Neuronal stem cell (in vitro differentiated cells): ENCODE measurements around the gene YY2.
A peak's percentile ranks its signal among the peaks of the same experiment; 100 is the strongest.
"Not testable (repeated sequence)": the region's sequence is repeated elsewhere in the genome, so short reads cannot be mapped to it uniquely, and the experiment has no call there.

Experiments
- DNase-seq: peaks from one replicate; pipeline ENCODE4 v3.0.0-alpha.2; 2013; ENCODE audit warnings: low spot score
- H2AFZ ChIP-seq: one replicate; pipeline ENCODE4 v1.6.1; 2013; ENCODE audit warnings: mild to moderate bottlenecking, low read length, inconsistent platforms
- H2AK5ac ChIP-seq: 2 replicates; pipeline ENCODE4 v1.6.1; 2013; ENCODE audit warnings: low read depth, mild to moderate bottlenecking, inconsistent platforms, low read length, moderate library complexity, mixed read lengths
- H2BK120ac ChIP-seq: 2 replicates; pipeline ENCODE4 v1.6.1; 2013; ENCODE audit warnings: low read depth, mild to moderate bottlenecking, inconsistent platforms, low read length, moderate library complexity, mixed read lengths
- H2BK12ac ChIP-seq: one replicate; pipeline ENCODE4 v1.6.1; 2013; ENCODE audit warnings: low read length, inconsistent platforms
- H2BK15ac ChIP-seq: 2 replicates; pipeline ENCODE4 v1.6.1; 2013; ENCODE audit warnings: mild to moderate bottlenecking, low read length, inconsistent platforms, mixed read lengths
- H2BK5ac ChIP-seq: one replicate; pipeline ENCODE4 v1.6.1; 2013; ENCODE audit warnings: inconsistent platforms, mild to moderate bottlenecking, low read length, moderate library complexity
- H3K14ac ChIP-seq: one replicate; pipeline ENCODE4 v1.6.1; 2013; ENCODE audit warnings: low read length, inconsistent platforms
- H3K18ac ChIP-seq: 2 replicates; pipeline ENCODE4 v1.6.1; 2013; ENCODE audit warnings: low read length, inconsistent platforms
- H3K23ac ChIP-seq: 2 replicates; pipeline ENCODE4 v1.6.1; 2013; ENCODE audit warnings: low read depth, mild to moderate bottlenecking, mixed read lengths, low read length, inconsistent platforms; ENCODE audit not compliant: poor library complexity
- H3K27ac ChIP-seq: replicated peaks from 3 replicates; pipeline ENCODE4 v1.5.1; 2013; ENCODE audit warnings: low read length, inconsistent platforms
- H3K27me3 ChIP-seq, 3 experiments: 2 replicates each; pipeline ENCODE4 v1.6.1; 2013; ENCODE audit warnings: low read length in 3 of 3, mild to moderate bottlenecking in 2 of 3, inconsistent platforms in 1 of 3, low read depth in 1 of 3, mixed read lengths in 1 of 3, moderate library complexity in 1 of 3; ENCODE audit not compliant: control insufficient read depth in 3 of 3, insufficient read depth in 3 of 3
- H3K36me3 ChIP-seq, 2 donors: replicated peaks in 1 of 2; 2 replicates each; pipeline ENCODE4 v1.6.1; 2013; ENCODE audit warnings: low read length in 2 of 2; ENCODE audit not compliant: control insufficient read depth in 2 of 2, insufficient read depth in 2 of 2
- H3K4ac ChIP-seq: 2 replicates; pipeline ENCODE4 v1.6.1; 2013; ENCODE audit warnings: inconsistent platforms, mild to moderate bottlenecking, low read length, moderate library complexity
- H3K4me1 ChIP-seq, 2 donors: 1 replicate in 1 of 2; 2 replicates in 1 of 2; pipeline ENCODE4 v1.6.1; 2013; ENCODE audit warnings: low read length in 2 of 2, low read depth in 1 of 2; ENCODE audit not compliant: control insufficient read depth in 2 of 2, insufficient read depth in 1 of 2
- H3K4me2 ChIP-seq: one replicate; pipeline ENCODE4 v1.6.1; 2013; ENCODE audit warnings: mild to moderate bottlenecking, low read length, inconsistent platforms; ENCODE audit not compliant: insufficient read depth, poor library complexity, severe bottlenecking
- H3K4me3 ChIP-seq, 2 donors: 2 replicates each; pipeline ENCODE4 v1.5.1; 2013; ENCODE audit warnings: low read length in 2 of 2, mild to moderate bottlenecking in 2 of 2, inconsistent platforms in 1 of 2, moderate library complexity in 1 of 2
- H3K79me1 ChIP-seq: one replicate; pipeline ENCODE4 v1.6.1; 2013; ENCODE audit warnings: low read depth, mild to moderate bottlenecking, inconsistent platforms, low read length, moderate library complexity
- H3K9ac ChIP-seq: one replicate; pipeline ENCODE4 v1.6.1; 2013; ENCODE audit warnings: mild to moderate bottlenecking, low read depth, low read length, inconsistent platforms; ENCODE audit not compliant: poor library complexity
- H3K9me3 ChIP-seq, 2 donors: replicated peaks in 1 of 2; 2 replicates each; pipeline versions ENCODE3 to v1.6.1; 2013; ENCODE audit warnings: low read length in 2 of 2, mild to moderate bottlenecking in 2 of 2, inconsistent platforms in 1 of 2, low read depth in 1 of 2, mixed read lengths in 1 of 2, moderate library complexity in 1 of 2; ENCODE audit not compliant: control insufficient read depth in 2 of 2, insufficient read depth in 1 of 2
- H4K8ac ChIP-seq: one replicate; pipeline ENCODE4 v1.6.1; 2013; ENCODE audit warnings: low read depth, mild to moderate bottlenecking, inconsistent platforms, low read length, moderate library complexity
- H4K91ac ChIP-seq: one replicate; pipeline ENCODE4 v1.6.1; 2013; ENCODE audit warnings: low read length, low read depth, mild to moderate bottlenecking, inconsistent platforms; ENCODE audit not compliant: poor library complexity
- WGBS, 2 donors: extraction: QIAGEN DNeasy Blood & Tissue Kit; methylation state at CpG; one replicate each; pipeline ENCODE4 v1.1.7; 2013; ENCODE audit warnings: missing lambda C conversion rate in 2 of 2, mixed read lengths in 1 of 2; ENCODE audit not compliant: insufficient read length in 2 of 2, insufficient replicate concordance in 1 of 2; ENCODE audit errors: extremely low coverage in 2 of 2; 5-methylcytosine and 5-hydroxymethylcytosine counted together

YY2 gene

DNA sequence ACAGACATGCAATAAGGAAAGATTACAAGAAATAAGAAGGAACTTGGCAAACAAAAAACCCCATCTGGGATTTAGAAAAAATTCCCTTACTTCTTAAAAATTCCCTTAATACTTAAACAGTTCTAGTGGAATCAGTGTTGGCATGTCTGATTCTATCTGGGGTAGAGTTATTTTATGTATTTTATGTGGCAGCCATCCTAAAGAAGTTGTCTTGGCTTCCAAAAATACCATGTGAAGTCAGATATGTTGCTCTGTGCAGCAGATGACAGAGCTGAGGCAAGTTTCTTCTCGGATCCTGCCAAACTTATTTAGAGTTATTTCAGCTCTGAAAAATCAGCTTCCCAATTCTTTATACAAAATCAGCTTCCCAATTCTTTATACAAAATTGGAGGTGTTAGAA lies 14.7 kb downstream of the YY2 start:
- Histone ChIP-seq H3K4me3 (no peak overlapping the region), H3K9ac (no peak overlapping the region), H3K14ac (no peak overlapping the region), H3K18ac (no peak overlapping the region), H3K27ac (no peak overlapping the region), H3K79me1 (no peaks in the 10 kb centered on the region), H3K4ac (no peak overlapping the region), H4K91ac (no peak overlapping the region), H2BK5ac (no peak overlapping the region), H3K27me3 (no peaks in the 10 kb centered on the region), H2BK120ac (no peak overlapping the region), H4K8ac (no peak overlapping the region), H3K36me3 (peaks cover 0 to 13% of the 10 kb centered on the region in 2 donors), H3K23ac (no peak overlapping the region), H3K4me1 (no peaks in the 10 kb centered on the region), H2AK5ac (no peak overlapping the region), H2BK15ac (no peak overlapping the region), H2BK12ac (no peak overlapping the region), H3K9me3 (no peaks in the 10 kb centered on the region), H2AFZ (no peak overlapping the region), H3K4me2 (no peak overlapping the region)
- no CpG with 5 or more reads among the region's 1 CpG for WGBS, 2 donors
- DNase-seq, result no peak

DNA sequence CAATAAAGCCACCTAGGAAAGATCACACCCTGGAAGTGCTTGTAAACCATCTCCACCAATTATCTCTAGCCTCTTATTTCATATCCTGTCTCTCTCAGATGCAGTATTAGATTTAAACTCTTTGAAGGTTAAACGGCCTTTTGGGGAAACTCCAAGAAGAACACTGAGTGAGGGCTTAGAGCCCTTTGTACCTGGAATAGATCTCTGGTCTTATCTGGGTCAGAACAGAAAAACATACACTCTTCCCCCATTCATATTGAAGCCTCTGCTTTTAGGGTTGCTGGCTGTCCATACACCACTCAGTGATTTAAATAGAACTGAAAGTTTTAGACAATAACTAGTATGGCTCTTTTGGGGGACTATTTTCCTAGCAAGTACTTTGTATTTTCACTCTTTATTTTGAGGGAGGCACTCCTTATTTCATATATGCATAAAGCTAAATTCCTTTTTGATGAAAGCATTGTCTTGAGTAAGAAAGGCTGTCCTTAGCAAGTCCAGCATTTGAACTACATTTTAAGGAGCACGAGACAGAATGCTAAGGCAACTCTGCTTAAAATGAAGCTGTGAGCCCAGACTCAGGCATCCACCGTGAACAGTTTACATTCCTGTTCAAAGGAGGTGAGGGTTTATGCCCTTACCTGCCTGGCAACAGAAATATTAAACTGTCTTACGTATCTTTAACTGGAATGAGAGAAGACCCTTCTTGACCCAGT lies 17.4 kb downstream of the YY2 start:
- no peaks in the 10 kb centered on the region for H3K27me3 ChIP-seq
- H3K27ac ChIP-seq, result no peak overlapping the region
- no peak overlapping the region for H2BK12ac ChIP-seq
- H3K4me1 ChIP-seq, result no peaks in the 10 kb centered on the region
- no peak overlapping the region for H2AK5ac ChIP-seq
- H2BK120ac ChIP-seq, result no peak overlapping the region
- H3K9me3 ChIP-seq, result no peaks in the 10 kb centered on the region
- no peaks in the 10 kb centered on the region for H3K79me1 ChIP-seq
- H4K91ac ChIP-seq, result no peak overlapping the region
- H3K4ac ChIP-seq, result no peak overlapping the region
- H3K23ac ChIP-seq, result no peak overlapping the region
- H2AFZ ChIP-seq, result peak overlapping the region; percentile 40
- no peak overlapping the region for H3K4me3 ChIP-seq
- no peak overlapping the region for H2BK5ac ChIP-seq
- WGBS, 2 donors, result no CpG with 5 or more reads among the region's 4 CpGs
- H3K14ac ChIP-seq, result no peak overlapping the region
- no peak overlapping the region for H3K9ac ChIP-seq
- no peak overlapping the region for H4K8ac ChIP-seq
- H2BK15ac ChIP-seq, result no peak overlapping the region
- peaks cover 0 to 13% of the 10 kb centered on the region in 2 donors for H3K36me3 ChIP-seq
- H3K4me2 ChIP-seq, result no peak overlapping the region
- H3K18ac ChIP-seq, result no peak overlapping the region
- no peak for DNase-seq

DNA sequence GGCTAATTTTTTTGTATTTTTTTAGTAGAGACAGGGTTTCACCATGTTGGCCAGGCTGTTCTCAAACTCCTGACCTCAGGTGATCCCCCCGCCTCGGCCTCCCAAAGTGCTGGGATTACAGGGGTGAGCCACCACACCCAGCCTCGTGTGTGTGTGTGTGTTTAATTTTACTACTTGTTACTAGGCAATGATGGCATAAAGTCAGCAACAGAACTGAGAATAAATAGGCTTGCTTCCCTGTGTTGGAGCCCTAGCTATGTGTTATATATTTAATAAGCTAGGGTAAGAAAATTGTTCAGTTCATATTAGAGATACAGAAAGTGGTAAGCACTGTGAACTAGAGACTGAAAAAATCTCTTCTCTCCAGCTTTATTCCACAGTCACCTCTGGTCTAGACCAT lies 18.4 kb downstream of the YY2 start:
- not testable (repeated sequence) for H3K27ac ChIP-seq, H3K9ac ChIP-seq, H3K14ac ChIP-seq, H3K4me1 ChIP-seq, DNase-seq, H3K4me2 ChIP-seq, H3K23ac ChIP-seq, H3K27me3 ChIP-seq, H2BK12ac ChIP-seq, H4K91ac ChIP-seq, H4K8ac ChIP-seq, H2AK5ac ChIP-seq, H3K9me3 ChIP-seq, H3K18ac ChIP-seq, H2BK5ac ChIP-seq, H2AFZ ChIP-seq, H2BK15ac ChIP-seq, H2BK120ac ChIP-seq, H3K79me1 ChIP-seq, H3K4me3 ChIP-seq, H3K4ac ChIP-seq
- WGBS, 2 donors, result no CpG with 5 or more reads among the region's 3 CpGs
- peaks cover 0 to 21% of the 10 kb centered on the region in 2 donors for H3K36me3 ChIP-seq

DNA sequence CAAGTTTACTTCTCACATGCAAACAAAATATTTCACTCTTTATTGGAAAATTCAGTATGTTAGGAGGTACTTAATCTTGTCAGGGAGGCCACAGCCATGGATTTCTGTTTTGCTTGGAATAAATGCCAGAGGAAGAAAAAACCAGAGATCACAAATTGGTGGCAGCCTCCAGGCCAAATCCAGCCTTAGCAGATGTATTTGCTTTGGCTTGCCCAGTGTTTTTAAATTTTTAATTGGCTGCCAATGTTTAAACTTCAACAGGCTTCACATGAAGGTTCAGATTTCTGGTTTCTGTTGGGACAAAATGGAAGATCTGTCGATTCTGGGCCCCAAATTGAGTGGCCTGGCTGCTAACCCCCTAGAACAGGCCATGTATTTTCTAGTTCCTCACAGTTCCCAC lies 19.2 kb downstream of the YY2 start:
- no peak overlapping the region for H3K4ac ChIP-seq

More for the DNA sequence above, 19.2 kb downstream of the YY2 start:
- Histone ChIP-seq H3K9ac (no peak overlapping the region), H3K4me2 (no peak overlapping the region), H3K14ac (no peak overlapping the region), H3K23ac (no peak overlapping the region), H3K79me1 (no peaks in the 10 kb centered on the region), H2BK5ac (no peak overlapping the region), H3K27me3 (no peaks in the 10 kb centered on the region), H3K4me1 (no peaks in the 10 kb centered on the region), H2BK120ac (no peak overlapping the region), H4K8ac (no peak overlapping the region), H3K9me3 (no peaks in the 10 kb centered on the region), H3K36me3 (peaks cover 0 to 20% of the 10 kb centered on the region in 2 donors), H2AFZ (no peak overlapping the region), H2AK5ac (no peak overlapping the region), H2BK12ac (no peak overlapping the region), H3K27ac (no peak overlapping the region), H2BK15ac (no peak overlapping the region), H3K18ac (no peak overlapping the region), H3K4me3 (no peak overlapping the region), H4K91ac (no peak overlapping the region)
- DNase-seq, result no peak
- no CpG with 5 or more reads among the region's 1 CpG for WGBS, 2 donors
